HG03175 (cell line): ENCODE measurements around the gene ARHGAP12.
"Not testable (repeated sequence)": the region's sequence is repeated elsewhere in the genome, so short reads cannot be mapped to it uniquely, and the experiment has no call there.

Experiments
- ATAC-seq: cut with Tn5 transposase; IDR thresholded peaks from one replicate; pipeline ENCODE4 v1.9.1; 2021; ENCODE audit warnings: mild to moderate bottlenecking, moderate library complexity; ENCODE audit not compliant: unreplicated experiment

The ARHGAP12 gene

DNA sequence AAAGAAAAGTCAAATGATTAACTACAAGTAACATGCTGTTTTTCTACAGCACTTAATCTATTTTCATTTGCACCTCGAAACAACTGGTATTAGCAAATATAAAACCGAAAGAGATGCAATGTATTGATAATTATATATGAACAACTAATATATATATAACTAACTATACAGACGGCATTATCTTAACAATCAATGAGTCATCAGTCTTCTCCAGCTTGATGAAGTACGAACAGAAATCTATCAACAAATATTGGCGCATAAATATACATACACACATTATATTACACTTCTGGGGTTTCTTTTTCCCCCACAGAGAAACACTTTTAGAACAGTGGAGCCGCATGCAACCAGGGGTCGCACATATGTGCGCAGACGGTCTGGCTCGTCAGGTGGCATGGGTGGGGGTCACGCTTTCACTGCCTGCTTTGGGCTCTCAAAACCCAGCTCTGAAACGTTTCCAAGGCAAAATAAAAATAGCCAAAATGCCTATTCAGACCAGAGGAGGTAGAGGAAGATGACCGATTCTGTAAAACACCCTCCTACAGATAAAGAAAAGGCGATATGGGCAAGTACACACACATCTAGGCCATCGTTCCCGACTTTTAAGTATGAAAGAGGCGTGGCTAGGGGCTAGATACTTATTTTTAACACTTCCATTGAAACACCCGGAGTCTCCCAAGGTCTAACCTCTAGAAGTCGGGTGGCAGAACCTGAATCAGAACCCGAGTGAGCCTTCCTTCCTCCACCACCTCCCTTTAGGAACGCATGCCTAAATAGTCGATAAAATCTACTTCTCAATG, 1.7 kb downstream of the ARHGAP12 start:
- ATAC-seq = no peak

- ATAC-seq = no peak
Observed at GRCh38 chr10:31926160-31926559, 2.5 kb downstream of the ARHGAP12 start.

DNA sequence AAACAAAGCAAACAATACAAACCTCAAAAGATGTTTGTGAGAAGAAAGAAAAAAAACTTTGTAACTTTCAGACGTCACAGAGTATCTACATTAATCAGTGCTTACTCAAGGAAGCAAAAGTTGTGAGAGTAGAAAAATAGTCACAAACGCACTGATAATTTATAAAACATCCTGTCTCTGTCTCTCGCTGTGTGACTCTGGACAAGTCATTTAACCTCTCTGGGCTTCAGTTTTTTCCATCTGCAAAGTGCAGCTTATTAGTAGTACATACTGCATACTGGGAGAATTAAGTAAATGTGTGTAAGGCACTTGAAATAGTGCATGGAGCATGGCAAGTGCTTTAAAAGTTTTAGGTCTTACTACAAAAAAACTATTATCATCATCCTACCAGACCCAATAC, 3.8 kb downstream of the ARHGAP12 start:
- ATAC-seq = no peak

GRCh38 chr10:31923389-31923788, 5.2 kb downstream of the ARHGAP12 start:
- no peak for ATAC-seq

- ATAC-seq = peak; percentile 52
Observed at GRCh38 chr10:31921031-31921430, 7.6 kb downstream of the ARHGAP12 start.

DNA sequence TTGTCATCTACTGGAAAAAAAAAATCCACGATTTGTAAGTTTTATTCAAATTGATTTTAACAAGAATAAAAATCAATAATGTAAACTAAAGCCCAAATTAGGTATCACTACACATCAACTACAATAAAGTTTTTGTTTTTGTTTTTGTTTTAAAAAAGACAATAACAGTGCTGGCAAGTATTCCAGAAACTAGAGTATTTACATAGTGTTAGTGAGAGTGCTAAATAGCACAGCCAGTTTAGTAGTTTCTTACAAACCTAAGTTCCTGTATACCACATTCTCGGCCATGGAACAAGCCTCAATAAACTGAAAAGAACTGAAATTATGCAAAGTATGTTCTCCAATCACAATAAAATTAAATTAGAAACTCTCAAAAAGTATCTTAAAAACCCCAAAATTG, 8.1 kb downstream of the ARHGAP12 start:
- ATAC-seq = no peak

DNA sequence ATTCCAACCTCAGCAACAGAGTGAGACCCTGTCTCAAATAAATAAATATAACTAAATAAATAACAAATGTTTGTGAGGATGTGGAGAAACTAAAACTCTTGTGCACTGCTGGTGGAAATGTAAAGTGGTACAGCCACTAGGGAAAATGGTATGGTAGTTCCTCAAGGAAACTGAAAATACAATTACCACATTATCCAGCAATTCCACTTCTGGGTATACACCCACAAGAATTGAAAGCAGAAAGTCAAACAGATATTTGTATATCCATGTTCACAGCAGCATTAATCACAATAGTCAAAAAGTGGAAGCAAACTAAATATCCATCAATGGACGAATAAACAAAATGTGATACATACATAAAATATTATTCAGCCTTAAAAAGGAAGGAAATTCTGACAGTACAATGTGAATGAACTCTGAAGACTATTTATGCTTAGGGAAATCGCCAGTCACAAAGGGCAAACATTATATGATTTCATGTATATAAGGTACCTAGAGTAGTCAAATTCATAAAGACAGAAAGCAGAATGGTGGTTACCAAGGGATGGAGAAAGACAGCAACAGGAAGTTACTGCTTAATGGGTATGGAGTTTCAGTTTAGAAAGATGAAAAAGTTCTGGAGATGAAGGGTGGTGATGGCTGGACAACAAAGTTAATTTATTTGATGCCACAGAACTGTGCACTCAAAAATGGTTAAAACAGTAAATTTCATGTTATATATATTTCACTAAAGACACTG, 9.8 kb downstream of the ARHGAP12 start:
- no peak for ATAC-seq

GRCh38 chr10:31914370-31914769, 14.3 kb downstream of the ARHGAP12 start:
- ATAC-seq = no peak

DNA sequence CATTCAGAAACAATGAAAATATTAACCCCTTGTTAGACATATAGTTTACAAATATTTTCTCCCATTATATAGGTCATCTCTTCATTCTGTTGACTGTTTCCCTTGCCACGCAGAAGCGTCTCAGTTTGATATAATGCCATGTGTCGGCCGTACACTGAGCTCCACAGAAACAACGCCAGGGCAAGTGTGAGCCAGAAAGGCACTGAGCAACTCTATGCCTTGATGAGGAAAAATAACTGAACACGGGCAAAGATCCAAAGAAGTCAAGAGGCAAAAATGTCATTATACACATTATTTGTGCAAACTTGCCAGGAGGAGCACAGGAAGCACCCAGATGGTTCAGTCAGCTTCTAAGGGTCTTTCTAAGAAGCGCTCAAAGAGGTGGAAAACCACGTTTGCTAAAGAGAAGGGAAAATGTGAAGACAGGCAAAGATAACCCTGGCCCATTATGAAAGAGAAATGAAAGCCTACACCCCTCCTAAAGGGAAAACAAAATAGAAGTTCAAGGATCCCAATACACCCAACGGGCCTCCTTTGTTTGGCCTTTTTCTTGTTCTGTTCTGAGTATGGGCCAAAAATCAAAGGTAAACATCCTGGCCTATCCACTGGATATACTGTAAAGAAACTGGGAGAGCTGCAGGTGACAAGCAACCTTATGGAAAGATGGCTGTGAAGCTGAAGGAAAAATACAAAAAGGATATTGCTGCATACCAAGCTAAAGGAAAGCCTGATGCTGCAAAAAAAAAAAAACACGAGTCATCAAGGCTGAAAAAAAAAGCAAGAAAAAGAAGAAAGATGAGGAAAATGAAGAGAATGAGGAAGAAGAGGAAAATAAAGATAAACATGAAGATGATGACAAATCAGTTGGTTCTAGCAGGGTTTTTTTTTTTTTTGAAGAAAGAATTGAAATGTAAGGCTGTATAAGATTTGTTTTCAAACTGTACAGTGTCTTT, 15.5 kb downstream of the ARHGAP12 start:
- no peak for ATAC-seq

DNA sequence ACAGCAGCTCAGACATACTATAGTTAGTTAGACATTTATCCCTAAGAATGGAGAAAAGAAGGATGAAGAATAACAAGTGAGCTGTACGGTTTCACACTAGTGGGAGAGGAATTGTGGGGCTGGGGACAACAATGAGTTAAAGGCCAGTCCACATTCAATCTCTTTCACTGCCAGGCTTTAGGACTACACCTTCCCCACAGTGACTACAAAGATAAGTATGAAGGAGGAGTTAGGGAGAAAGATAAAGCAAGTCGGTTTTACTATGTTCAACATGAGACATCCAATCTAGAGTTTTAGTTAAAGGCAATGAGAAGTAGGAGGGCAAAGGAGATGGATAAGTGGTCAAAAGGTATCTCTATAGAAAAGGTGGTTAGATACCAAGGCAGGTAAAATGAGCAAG, 16.3 kb downstream of the ARHGAP12 start:
- ATAC-seq = no peak

DNA sequence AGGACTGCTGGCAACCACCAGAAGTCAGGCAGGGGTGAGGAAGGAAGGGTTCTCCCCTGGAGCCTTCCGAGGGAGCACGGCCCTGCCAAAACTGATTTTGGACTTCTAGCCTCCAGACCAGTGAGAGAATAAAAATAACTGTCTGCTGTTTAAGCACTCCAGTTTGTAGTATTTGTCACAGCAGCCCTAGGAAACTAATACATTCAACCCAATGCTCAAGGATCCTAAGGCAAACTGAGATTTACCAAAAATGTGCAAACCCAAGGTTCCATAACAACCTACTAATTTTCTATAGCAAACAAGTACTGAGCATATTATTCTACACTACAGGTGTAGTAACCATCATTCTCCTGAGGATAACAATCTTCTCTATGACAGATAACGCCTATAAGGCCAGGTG, 18.6 kb downstream of the ARHGAP12 start:
- no peak for ATAC-seq

- no peak for ATAC-seq
Observed at GRCh38 chr10:31908157-31908556, 20.5 kb downstream of the ARHGAP12 start.

DNA sequence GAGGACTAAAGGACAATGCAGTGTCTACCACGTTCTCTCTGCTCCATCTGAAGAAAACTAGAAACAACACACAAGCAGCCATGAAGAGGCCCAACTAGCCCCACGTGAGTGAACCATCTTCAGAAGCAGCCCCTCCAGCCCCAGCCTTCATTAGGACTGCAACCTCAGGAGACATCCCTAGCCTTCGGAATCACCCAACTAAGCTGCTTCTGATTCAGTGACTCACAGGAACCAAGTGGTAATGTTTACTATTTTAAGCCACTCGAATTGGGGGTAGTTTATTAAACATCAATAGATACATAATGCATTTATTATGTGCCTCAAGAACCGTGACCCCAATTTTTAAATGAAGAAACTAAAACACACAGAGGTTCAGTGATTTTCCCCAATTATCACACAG, 22.6 kb downstream of the ARHGAP12 start:
- no peak for ATAC-seq

- no peak for ATAC-seq
Observed at GRCh38 chr10:31905586-31905985, 23.0 kb downstream of the ARHGAP12 start.

DNA sequence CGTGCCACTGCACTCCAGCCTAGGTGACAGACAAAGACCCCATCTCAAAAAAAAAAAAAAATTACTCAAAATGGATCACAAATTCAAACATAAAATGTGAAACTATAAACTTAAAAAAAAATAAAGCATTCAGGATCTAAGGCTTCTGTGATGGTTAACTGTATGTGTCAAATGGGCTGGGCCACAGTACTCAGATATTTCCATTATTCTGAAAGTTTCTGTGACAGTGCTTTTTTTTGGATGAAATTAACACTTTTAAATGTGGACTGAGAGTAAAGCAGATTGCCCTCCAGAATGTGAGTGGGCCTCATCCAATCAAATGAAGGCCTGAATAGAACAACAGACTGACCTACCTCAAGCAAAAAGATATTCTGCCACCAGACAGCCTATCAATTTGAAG, 26.0 kb downstream of the ARHGAP12 start:
- no peak for ATAC-seq

DNA sequence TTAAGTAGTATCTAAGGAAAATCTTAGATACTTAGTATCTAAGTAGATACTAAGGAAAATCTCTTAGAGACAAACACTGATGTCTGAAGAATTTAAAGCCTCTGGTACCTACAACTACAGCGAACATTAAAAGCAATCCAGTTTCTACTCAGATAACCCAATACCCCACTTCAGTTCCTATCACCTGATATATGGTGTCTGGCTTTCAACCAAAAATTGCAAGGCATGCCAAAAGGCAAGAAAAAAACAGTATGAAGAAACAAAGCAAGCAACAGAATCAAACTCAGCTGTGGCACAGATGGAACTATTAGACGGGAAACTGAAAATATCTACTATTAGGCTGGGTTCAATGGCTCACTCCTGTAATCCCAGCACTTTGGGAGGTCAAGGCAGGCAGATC, 31.1 kb downstream of the ARHGAP12 start:
- ATAC-seq = no peak

DNA sequence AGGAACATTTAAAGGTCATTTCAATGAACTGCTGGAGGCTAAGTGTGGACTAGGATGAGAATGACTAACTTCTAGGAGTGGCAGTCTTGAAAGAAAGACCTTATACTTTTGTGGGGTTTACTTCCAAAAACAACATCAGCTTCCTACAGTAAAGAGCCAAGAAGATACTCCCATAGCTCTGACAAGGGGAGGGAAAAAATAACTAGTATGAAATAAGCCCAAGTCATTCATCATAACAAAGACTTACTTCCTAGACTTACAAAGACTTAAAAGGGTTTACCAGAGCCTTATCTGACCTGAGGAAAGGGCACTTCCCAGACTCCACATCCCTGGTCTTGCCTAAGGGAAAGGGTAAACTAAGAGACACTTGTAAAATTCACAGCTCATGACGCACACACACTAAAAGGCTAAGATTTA, 31.7 kb downstream of the ARHGAP12 start:
- ATAC-seq = no peak

- not testable (repeated sequence) for ATAC-seq
Observed at GRCh38 chr10:31895722-31896121, 32.9 kb downstream of the ARHGAP12 start.

GRCh38 chr10:31888442-31888841, 40.2 kb downstream of the ARHGAP12 start:
- ATAC-seq = no peak

GRCh38 chr10:31887850-31888249, 40.8 kb downstream of the ARHGAP12 start:
- no peak for ATAC-seq

GRCh38 chr10:31886885-31887284, 41.7 kb downstream of the ARHGAP12 start:
- ATAC-seq = no peak
